Keratinocyte (primary cell): Measurements from ENCODE around the gene ACTL7B. TPM values are rescaled to one million over a fixed set of nuclear protein-coding genes. Genes with fewer than 3 reads are reported as not detected.

Source experiments
- DNase-seq: peaks from one replicate; pipeline ENCODE4 v3.0.0-alpha.2; 2011; ENCODE audit warnings: low read depth, missing footprints, low spot score
- FAIRE-seq: peaks from 2 replicates; lab custom pipeline; 2011; peaks lifted over from hg19 to GRCh38; lab: Jason Lieb, UNC
- H2AFZ ChIP-seq: 2 replicates; pipeline ENCODE4 v1.6.0; 2012; ENCODE audit warnings: low read length, control low read depth, inconsistent platforms; ENCODE audit not compliant: control insufficient read depth
- H3K27ac ChIP-seq: 2 replicates; pipeline ENCODE4 v1.5.1; 2011; ENCODE audit warnings: low read length; ENCODE audit not compliant: control insufficient read depth, insufficient read depth
- H3K27me3 ChIP-seq: 3 replicates; pipeline ENCODE4 v1.6.0; 2011; ENCODE audit warnings: low read length; ENCODE audit not compliant: control insufficient read depth, insufficient read depth; ENCODE audit errors: extremely low read depth
- H3K36me3 ChIP-seq, 2 experiments: 2 replicates in 1 of 2; 3 replicates in 1 of 2; pipeline ENCODE4 v1.5.1; 2011; ENCODE audit warnings: low read length in 2 of 2, mild to moderate bottlenecking in 1 of 2; ENCODE audit not compliant: control insufficient read depth in 2 of 2, insufficient read depth in 2 of 2; ENCODE audit errors: extremely low read depth in 1 of 2
- H3K4me1 ChIP-seq: 3 replicates; pipeline ENCODE4 v1.5.1; 2011; ENCODE audit warnings: low read length; ENCODE audit not compliant: control insufficient read depth, insufficient read depth; ENCODE audit errors: extremely low read depth
- H3K4me2 ChIP-seq: 3 replicates; pipeline ENCODE4 v1.6.0; 2011; ENCODE audit warnings: low read depth, low read length; ENCODE audit not compliant: control insufficient read depth, insufficient read depth; ENCODE audit errors: extremely low read depth
- H3K4me3 ChIP-seq, 3 experiments: fragments of 200-600 bp in 1 of 3; sonication (generic) in 1 of 3; 2 replicates in 2 of 3; 3 replicates in 1 of 3; pipeline ENCODE4 v1.5.1; 2011 to 2016; ENCODE audit warnings: low read length in 3 of 3, mild to moderate bottlenecking in 3 of 3, control low read depth in 2 of 3, inconsistent platforms in 1 of 3, low read depth in 1 of 3, mixed read lengths in 1 of 3, mixed run types in 1 of 3, moderate library complexity in 1 of 3; ENCODE audit not compliant: control insufficient read depth in 2 of 3, insufficient read depth in 2 of 3; ENCODE audit errors: extremely low read depth in 1 of 3
- H3K79me2 ChIP-seq: 2 replicates; pipeline ENCODE4 v1.6.0; 2012; ENCODE audit warnings: low read length; ENCODE audit not compliant: control insufficient read depth, insufficient read depth
- H3K9ac ChIP-seq: 3 replicates; pipeline ENCODE4 v1.6.0; 2011; ENCODE audit warnings: low read length; ENCODE audit not compliant: control insufficient read depth, insufficient read depth; ENCODE audit errors: extremely low read depth
- H3K9me1 ChIP-seq: 3 replicates; pipeline ENCODE4 v1.6.0; 2011; ENCODE audit warnings: low read length; ENCODE audit not compliant: control insufficient read depth, insufficient read depth; ENCODE audit errors: extremely low read depth
- H3K9me3 ChIP-seq: 2 replicates; pipeline ENCODE4 v1.5.1; 2012; ENCODE audit warnings: low read depth, low read length; ENCODE audit not compliant: control insufficient read depth
- H4K20me1 ChIP-seq: 3 replicates; pipeline ENCODE4 v1.6.0; 2011; ENCODE audit warnings: low read length; ENCODE audit not compliant: control insufficient read depth, insufficient read depth; ENCODE audit errors: extremely low read depth
- EZH2 ChIP-seq: IDR thresholded peaks from one replicate; pipeline ENCODE4 v1.6.1; 2012; ENCODE audit warnings: inconsistent platforms, mild to moderate bottlenecking, low read length, moderate library complexity
- dilution Hi-C: fragments of 300-500 bp; cut with MboI; formaldehyde crosslinking; loops from one replicate; pipeline ENCODE4 v1.7.0; 2020; ENCODE audit warnings: low sequenced_read_pairs; ENCODE audit not compliant: extremely low pct_ligation_motif_present
- polyA plus RNA-seq, 5 experiments: library from polyadenylated mRNA; depleted of rRNA in 3 of 5; stranded (reverse) in 3 of 5; stranded (forward) in 1 of 5; unstranded in 1 of 5; fragments of >200 nt; gene quantifications; 1 replicate in 1 of 5; 2 replicates in 3 of 5; 3 replicates in 1 of 5; pipeline versions ENCODE4 v1.2.1 to v1.2.3, GENCODE V29; 2011 to 2012; ENCODE audit warnings: missing spikeins in 2 of 5, low read depth in 1 of 5, low replicate concordance in 1 of 5
- TF ChIP-seq, protein P1 (sequence below), 3 experiments: IDR thresholded peaks in 1 of 3; conservative IDR thresholded peaks in 1 of 3; optimal IDR thresholded peaks in 1 of 3; 2 replicates in 2 of 3; 3 replicates in 1 of 3; pipeline versions ENCODE3 to v1.5.1; 2011; ENCODE audit warnings: low read length in 3 of 3, mild to moderate bottlenecking in 3 of 3, moderate library complexity in 2 of 3, control low read depth in 1 of 3, inconsistent platforms in 1 of 3; ENCODE audit not compliant: insufficient read depth in 2 of 3; ENCODE audit errors: extremely low read depth in 1 of 3

The ACTL7B gene
- polyA plus RNA-seq, 1 donor (not counting 4 experiments of a cell fraction or from before 2014, with no cell fraction given): not detected

- Histone ChIP-seq H4K20me1 (no peaks in the 10 kb centered on the region), H3K4me3 (no peak overlapping the region), H3K9ac (peak overlapping the region; percentile 69), H3K27ac (peak overlapping the region; percentile 93), H3K27me3 (no peaks in the 10 kb centered on the region), H3K4me2 (peak overlapping the region; percentile 89), H3K4me1 (peaks cover 61% of the 10 kb centered on the region), H3K9me1 (no peaks in the 10 kb centered on the region), H3K9me3 (peaks cover 2% of the 10 kb centered on the region), H3K79me2 (no peaks in the 10 kb centered on the region), H3K36me3 (no peaks in the 10 kb centered on the region), H2AFZ (peak overlapping the region; percentile 10)
- DNase-seq (no peak), FAIRE-seq (peak; percentile 97)
- TF ChIP-seq, protein P1, sequence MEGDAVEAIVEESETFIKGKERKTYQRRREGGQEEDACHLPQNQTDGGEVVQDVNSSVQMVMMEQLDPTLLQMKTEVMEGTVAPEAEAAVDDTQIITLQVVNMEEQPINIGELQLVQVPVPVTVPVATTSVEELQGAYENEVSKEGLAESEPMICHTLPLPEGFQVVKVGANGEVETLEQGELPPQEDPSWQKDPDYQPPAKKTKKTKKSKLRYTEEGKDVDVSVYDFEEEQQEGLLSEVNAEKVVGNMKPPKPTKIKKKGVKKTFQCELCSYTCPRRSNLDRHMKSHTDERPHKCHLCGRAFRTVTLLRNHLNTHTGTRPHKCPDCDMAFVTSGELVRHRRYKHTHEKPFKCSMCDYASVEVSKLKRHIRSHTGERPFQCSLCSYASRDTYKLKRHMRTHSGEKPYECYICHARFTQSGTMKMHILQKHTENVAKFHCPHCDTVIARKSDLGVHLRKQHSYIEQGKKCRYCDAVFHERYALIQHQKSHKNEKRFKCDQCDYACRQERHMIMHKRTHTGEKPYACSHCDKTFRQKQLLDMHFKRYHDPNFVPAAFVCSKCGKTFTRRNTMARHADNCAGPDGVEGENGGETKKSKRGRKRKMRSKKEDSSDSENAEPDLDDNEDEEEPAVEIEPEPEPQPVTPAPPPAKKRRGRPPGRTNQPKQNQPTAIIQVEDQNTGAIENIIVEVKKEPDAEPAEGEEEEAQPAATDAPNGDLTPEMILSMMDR (optimal IDR thresholded peaks at IDR 0.05 in 1 of 3, IDR thresholded peaks at IDR 0.05 in 1 of 3, conservative IDR thresholded peaks at IDR 0.05 in 1 of 3; ENCODE audit: extremely low read depth in 1 of 3, insufficient read depth in 2 of 3, low read length in 3 of 3): no peak
- no peak for TF ChIP-seq EZH2
- dilution Hi-C loops: no loop called here
These were observed 20.0 kb downstream of the ACTL7B start for GRCh38 chr9:108835831-108836230.

DNA sequence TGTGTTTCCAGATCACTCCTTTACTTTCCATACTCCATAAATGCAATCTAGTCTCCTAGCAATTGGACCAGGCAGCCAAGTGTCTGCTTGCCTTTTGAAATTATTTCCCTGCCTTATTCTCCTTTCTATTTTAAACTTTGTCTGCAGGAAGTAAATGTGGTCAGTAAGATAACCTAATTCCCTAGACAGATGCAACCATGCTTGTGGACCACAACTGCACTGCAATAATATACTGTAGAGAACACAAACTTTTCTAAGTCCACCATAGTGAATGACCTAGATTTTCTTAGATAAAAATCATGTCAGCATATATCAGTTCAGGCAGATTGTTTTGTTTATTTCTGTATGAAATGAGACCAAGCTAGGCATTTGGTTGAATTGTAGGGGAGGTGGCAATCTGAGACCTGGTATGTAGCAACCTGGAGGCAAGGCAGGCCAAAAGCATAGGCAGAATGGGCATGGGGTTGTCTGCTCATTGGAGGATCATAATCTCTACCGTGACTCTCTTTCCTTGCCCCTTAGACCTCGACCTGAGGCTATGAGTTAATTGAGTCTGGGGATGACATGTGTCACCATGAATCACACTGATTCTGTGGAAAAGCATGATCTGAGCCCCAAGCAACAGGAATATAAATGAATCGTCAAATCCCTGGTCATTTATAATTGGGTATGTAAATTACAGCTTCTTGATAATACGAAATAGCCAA is 20.7 kb downstream of the ACTL7B start:
- DNase-seq: peak; percentile 81
- Histone ChIP-seq H2AFZ (no peak overlapping the region), H3K79me2 (no peaks in the 10 kb centered on the region), H3K27ac (peak overlapping the region; percentile 93), H3K4me3 (no peak overlapping the region), H3K36me3 (no peaks in the 10 kb centered on the region), H4K20me1 (no peaks in the 10 kb centered on the region), H3K9ac (peak overlapping the region; percentile 24), H3K4me1 (peaks cover 68% of the 10 kb centered on the region), H3K4me2 (peak overlapping the region; percentile 89), H3K9me1 (no peaks in the 10 kb centered on the region), H3K27me3 (no peaks in the 10 kb centered on the region), H3K9me3 (peaks cover 2% of the 10 kb centered on the region)
- no peak for TF ChIP-seq EZH2
- TF ChIP-seq, protein P1 (optimal IDR thresholded peaks at IDR 0.05 in 1 of 3, IDR thresholded peaks at IDR 0.05 in 1 of 3, conservative IDR thresholded peaks at IDR 0.05 in 1 of 3; ENCODE audit: extremely low read depth in 1 of 3, insufficient read depth in 2 of 3, low read length in 3 of 3): no peak
- no peak for FAIRE-seq
- dilution Hi-C loops: no loop called here
